Measurements from ENCODE around the gene HERC5.
A peak's percentile ranks its signal among the peaks of the same experiment; 100 is the strongest.
"Not testable (repeated sequence)": the region's sequence is repeated elsewhere in the genome, so short reads cannot be mapped to it uniquely, and the experiment has no call there.

HERC5 gene

GRCh38 chr4:88456670-88457306 lies at the start of gene HERC5:
Gene HERC5 (plus strand): TSS chr4:88457119. CDS start chr4:88457270, 151 bp downstream.
- Mint-ChIP-seq H3K4me3 (peak within 1 kb of the TSS; percentile 97 to 100), H3K4me1 (peaks cover 17% of the 10 kb centered on the region), H3K27ac (peak within 1 kb of the TSS; percentile 99), H3K9me3 (no peaks in the 10 kb centered on the region), H3K27me3 (peaks cover 17% of the 10 kb centered on the region)
- ATAC-seq (peak; percentile 95), DNase-seq (peak; percentile 87 to 92)

DNA sequence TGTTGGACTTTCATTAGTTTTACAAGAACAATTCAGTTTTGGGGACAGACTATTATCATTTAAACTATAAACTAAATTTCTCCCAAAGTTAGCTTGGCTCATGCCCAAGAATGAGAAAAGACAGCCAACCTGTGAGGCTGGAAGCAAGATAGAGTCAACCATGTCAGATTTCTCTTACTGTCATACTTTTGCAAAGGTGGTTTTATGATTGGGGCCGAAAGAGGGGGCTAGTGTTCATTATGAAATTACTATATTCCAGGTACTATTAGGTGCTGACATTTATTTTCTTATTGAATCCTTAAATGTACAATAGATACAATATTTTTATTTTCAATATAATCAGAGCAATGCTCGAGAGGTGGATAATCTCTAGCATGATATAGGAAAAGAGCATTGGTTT lies 47.7 kb upstream of the HERC5 start:
- Mint-ChIP-seq H3K4me3 (no peak overlapping the region), H3K4me1 (peaks cover 5% of the 10 kb centered on the region), H3K27me3 (no peaks in the 10 kb centered on the region), H3K9me3 (no peaks in the 10 kb centered on the region), H3K27ac (no peak overlapping the region)
- DNase-seq: no peak
- ATAC-seq: no peak

DNA sequence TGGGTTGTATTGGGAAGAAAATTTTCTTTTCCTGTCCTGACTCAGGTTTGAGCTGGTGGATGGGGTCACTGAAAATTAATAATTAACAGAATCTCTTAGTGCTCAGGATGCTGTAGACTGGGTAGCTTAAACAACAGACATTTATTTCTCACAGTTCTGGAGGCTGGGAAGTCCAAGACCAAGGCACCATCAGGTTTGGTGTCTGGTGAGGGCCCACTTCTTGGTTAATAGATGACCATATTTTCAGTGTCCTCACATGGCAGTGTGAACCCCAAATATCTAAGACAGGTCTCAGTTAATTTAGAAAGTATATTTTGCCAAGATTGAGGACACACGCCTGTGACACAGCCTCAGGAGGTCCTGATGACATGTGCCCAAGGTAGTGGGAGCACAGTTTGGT lies 47.1 kb upstream of the HERC5 start:
- no peak overlapping the region for H3K27ac Mint-ChIP-seq
- peaks cover 5% of the 10 kb centered on the region for H3K4me1 Mint-ChIP-seq
- DNase-seq (no peak), ATAC-seq (no peak)
- H3K4me3 Mint-ChIP-seq: no peak overlapping the region
- no peaks in the 10 kb centered on the region for H3K27me3 Mint-ChIP-seq
- no peaks in the 10 kb centered on the region for H3K9me3 Mint-ChIP-seq

- Mint-ChIP-seq H3K9me3 (no peaks in the 10 kb centered on the region), H3K4me3 (no peak overlapping the region), H3K4me1 (peaks cover 5% of the 10 kb centered on the region), H3K27me3 (no peaks in the 10 kb centered on the region), H3K27ac (no peak overlapping the region)
- ATAC-seq (peak; percentile 92), DNase-seq (peak in 1 of 2 donors; percentile 20)
Measured at GRCh38 chr4:88411491-88412096, 45.3 kb upstream of the HERC5 start.

DNA sequence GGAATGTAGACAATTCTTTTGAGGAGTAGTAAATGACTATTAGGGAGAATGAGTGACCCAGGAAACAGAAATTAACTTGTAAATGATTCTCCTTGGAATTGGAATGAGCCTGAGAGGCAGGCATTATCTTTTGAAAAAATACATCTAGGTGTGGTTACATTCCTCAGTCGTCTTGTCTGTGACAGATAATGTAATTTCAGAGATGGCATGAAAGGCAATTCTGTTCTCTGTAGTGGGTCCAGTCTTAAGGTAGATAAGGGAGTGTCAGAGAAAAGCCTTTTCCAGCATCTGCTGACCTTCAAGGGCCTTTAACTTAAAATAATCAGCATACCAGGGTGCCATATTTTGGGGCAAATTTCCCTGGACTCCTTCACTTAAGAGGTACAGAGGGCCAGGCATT lies 43.1 kb upstream of the HERC5 start:
- no peaks in the 10 kb centered on the region for H3K9me3 Mint-ChIP-seq
- H3K4me3 Mint-ChIP-seq: no peak overlapping the region
- no peak overlapping the region for H3K27ac Mint-ChIP-seq
- no peak for ATAC-seq
- peaks cover 5% of the 10 kb centered on the region for H3K4me1 Mint-ChIP-seq
- no peaks in the 10 kb centered on the region for H3K27me3 Mint-ChIP-seq
- no peak for DNase-seq

GRCh38 chr4:88414755-88415154 lies 42.2 kb upstream of the HERC5 start:
- no peak for ATAC-seq

GRCh38 chr4:88415982-88416381 lies 40.9 kb upstream of the HERC5 start:
- Mint-ChIP-seq H3K4me3 (no peak overlapping the region), H3K4me1 (peaks cover 5% of the 10 kb centered on the region), H3K9me3 (no peaks in the 10 kb centered on the region), H3K27me3 (no peaks in the 10 kb centered on the region), H3K27ac (no peak overlapping the region)
- ATAC-seq (no peak), DNase-seq (no peak)

More at GRCh38 chr4:88414755-88415154, 42.2 kb upstream of the HERC5 start:
- peaks cover 5% of the 10 kb centered on the region for H3K4me1 Mint-ChIP-seq
- DNase-seq: no peak
- no peaks in the 10 kb centered on the region for H3K9me3 Mint-ChIP-seq
- H3K4me3 Mint-ChIP-seq: no peak overlapping the region
- no peak overlapping the region for H3K27ac Mint-ChIP-seq
- H3K27me3 Mint-ChIP-seq: no peaks in the 10 kb centered on the region

- no peak overlapping the region for H3K27ac Mint-ChIP-seq
- no peak for ATAC-seq
Measured at GRCh38 chr4:88418411-88418810, 38.5 kb upstream of the HERC5 start.

DNA sequence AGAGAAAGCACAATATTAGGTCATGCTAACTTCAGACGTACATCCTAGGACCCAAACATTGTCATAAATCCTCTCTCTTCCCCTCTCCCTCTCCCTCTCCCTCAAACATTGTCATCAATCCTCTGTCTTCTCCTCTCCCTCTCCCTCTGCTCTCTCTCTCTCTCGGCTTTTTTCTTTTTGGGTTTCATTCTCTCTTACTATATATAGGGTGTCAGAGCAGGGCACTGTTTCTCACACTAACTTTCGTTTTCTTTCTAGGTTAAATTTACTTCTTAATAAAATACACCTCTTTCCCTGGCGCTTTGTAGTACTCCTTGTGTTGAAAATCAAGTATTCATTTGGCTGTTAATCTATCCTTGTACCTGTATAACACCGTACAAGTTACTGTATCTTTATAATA lies 37.0 kb upstream of the HERC5 start:
- DNase-seq (no peak), ATAC-seq (no peak)
- H3K27ac Mint-ChIP-seq: no peak overlapping the region
- no peak overlapping the region for H3K4me3 Mint-ChIP-seq
- no peaks in the 10 kb centered on the region for H3K27me3 Mint-ChIP-seq
- H3K9me3 Mint-ChIP-seq: no peaks in the 10 kb centered on the region
- no peaks in the 10 kb centered on the region for H3K4me1 Mint-ChIP-seq

More at GRCh38 chr4:88418411-88418810, 38.5 kb upstream of the HERC5 start:
- H3K4me3 Mint-ChIP-seq: no peak overlapping the region
- H3K27me3 Mint-ChIP-seq: no peaks in the 10 kb centered on the region
- H3K4me1 Mint-ChIP-seq: no peaks in the 10 kb centered on the region
- H3K9me3 Mint-ChIP-seq: no peaks in the 10 kb centered on the region
- no peak for DNase-seq

DNA sequence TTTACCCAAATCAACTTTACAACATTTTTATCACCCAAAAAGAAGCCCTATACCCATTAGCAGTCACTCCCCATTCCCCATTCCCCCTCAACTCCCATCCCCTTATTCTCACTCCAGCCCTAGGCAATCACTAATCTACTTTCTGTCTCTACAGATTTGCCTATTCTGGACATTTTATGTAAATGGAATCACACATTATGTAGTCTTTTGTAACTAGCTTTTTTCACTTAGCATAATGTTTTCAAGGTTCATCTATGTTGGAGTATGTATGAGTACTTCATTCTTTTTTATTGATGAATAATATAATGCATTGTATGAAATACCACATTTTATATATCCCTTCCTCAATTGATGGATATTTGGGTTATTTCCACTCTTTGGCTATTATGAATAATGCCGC lies 36.1 kb upstream of the HERC5 start:
- ATAC-seq (no peak), DNase-seq (no peak)
- Mint-ChIP-seq H3K4me3 (no peak overlapping the region), H3K9me3 (no peaks in the 10 kb centered on the region), H3K4me1 (no peaks in the 10 kb centered on the region), H3K27me3 (no peaks in the 10 kb centered on the region), H3K27ac (no peak overlapping the region)

GRCh38 chr4:88422403-88422802 lies 34.5 kb upstream of the HERC5 start:
- Mint-ChIP-seq H3K4me1 (no peaks in the 10 kb centered on the region), H3K9me3 (no peaks in the 10 kb centered on the region), H3K27me3 (no peaks in the 10 kb centered on the region), H3K4me3 (no peak overlapping the region), H3K27ac (no peak overlapping the region)
- ATAC-seq (no peak), DNase-seq (no peak)

DNA sequence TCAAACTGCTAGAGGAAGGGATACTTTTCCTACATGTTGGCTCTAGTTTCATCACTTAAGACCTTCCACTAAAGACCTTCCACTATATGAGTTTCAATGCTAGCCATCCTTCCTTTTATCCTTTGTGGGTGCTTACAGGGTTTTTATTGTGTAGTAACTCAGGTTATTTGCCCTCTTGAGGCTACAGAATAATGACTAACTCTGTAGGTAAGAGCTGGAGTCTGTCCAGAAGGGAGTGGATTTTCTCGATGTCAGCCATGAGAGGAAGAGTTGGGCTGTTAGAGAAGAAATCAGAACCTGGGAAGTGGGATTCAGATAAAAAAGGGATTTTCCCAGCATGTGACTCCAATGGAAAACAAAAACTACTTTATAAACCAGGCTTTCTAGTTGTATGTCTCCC lies 27.5 kb upstream of the HERC5 start:
- ATAC-seq (no peak), DNase-seq (no peak)
- H3K27me3 Mint-ChIP-seq: no peaks in the 10 kb centered on the region
- H3K27ac Mint-ChIP-seq: no peak overlapping the region
- H3K4me3 Mint-ChIP-seq: no peak overlapping the region
- no peaks in the 10 kb centered on the region for H3K4me1 Mint-ChIP-seq
- no peaks in the 10 kb centered on the region for H3K9me3 Mint-ChIP-seq

- Mint-ChIP-seq H3K9me3 (no peaks in the 10 kb centered on the region), H3K4me1 (no peaks in the 10 kb centered on the region), H3K27ac (peak overlapping the region in 1 of 2 donors; percentile 70), H3K27me3 (no peaks in the 10 kb centered on the region), H3K4me3 (no peak overlapping the region)
- ATAC-seq: no peak
- DNase-seq: no peak
Measured at GRCh38 chr4:88435987-88436693, 20.8 kb upstream of the HERC5 start.

- not testable (repeated sequence) for DNase-seq, H3K9me3 Mint-ChIP-seq, H3K27me3 Mint-ChIP-seq, ATAC-seq, H3K4me3 Mint-ChIP-seq, H3K4me1 Mint-ChIP-seq, H3K27ac Mint-ChIP-seq
Measured at GRCh38 chr4:88437873-88438272, 19.0 kb upstream of the HERC5 start.

GRCh38 chr4:88439161-88439760 lies 17.7 kb upstream of the HERC5 start:
- Mint-ChIP-seq H3K27me3 (no peaks in the 10 kb centered on the region), H3K4me3 (no peak overlapping the region), H3K27ac (peak overlapping the region; percentile 16 to 86), H3K4me1 (no peaks in the 10 kb centered on the region), H3K9me3 (peaks cover 8 to 12% of the 10 kb centered on the region in 2 donors)
- DNase-seq (no peak), ATAC-seq (no peak)

DNA sequence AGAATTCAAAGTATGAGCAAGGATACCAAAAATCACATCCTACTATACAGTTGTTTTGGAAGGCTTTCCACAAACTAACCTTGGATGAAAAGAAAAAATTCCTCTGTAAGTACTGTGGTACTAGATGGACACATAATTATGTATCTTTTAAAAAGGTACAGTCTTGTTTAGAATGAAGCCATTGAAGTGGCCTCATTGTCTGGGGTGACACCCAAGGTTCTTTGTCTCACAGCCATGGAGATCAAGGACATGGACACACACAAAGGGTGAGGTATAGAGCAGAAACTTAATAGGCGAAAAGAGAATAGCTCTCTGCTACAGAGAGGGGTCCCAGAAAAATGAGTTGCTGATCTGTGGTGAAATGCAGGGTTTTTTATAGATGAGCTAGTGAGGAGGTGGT lies 16.8 kb upstream of the HERC5 start:
- ATAC-seq: no peak

More for the DNA sequence above, 16.8 kb upstream of the HERC5 start:
- Mint-ChIP-seq H3K4me3 (no peak overlapping the region), H3K4me1 (no peaks in the 10 kb centered on the region), H3K27ac (no peak overlapping the region), H3K9me3 (peaks cover 8 to 12% of the 10 kb centered on the region in 2 donors), H3K27me3 (no peaks in the 10 kb centered on the region)
- DNase-seq: no peak

All from stimulated activated naive CD8-positive, alpha-beta T cell treated with anti-CD3 and anti-CD28 coated beads, Interleukin-15, amount 100 ng/mL, for 72 hours (primary cell).